A673 (cell line): ENCODE data around the gene ZNF784.

Source experiments
- EZH2 ChIP-seq: fragments of 200-600 bp; sonication (generic); IDR thresholded peaks from 2 replicates; pipeline ENCODE4 v1.6.1; 2017; ENCODE audit warnings: borderline replicate concordance, low read depth, mild to moderate bottlenecking, mixed read lengths, antibody characterized with exemption, low read length; ENCODE audit not compliant: poor library complexity, severe bottlenecking
- TF ChIP-seq, protein P1 (sequence below): fragments of 300-800, 200-600 bp; sonication (generic); conservative IDR thresholded peaks from 2 replicates; pipeline ENCODE4 v1.5.1; 2017; ENCODE audit warnings: low read depth, mild to moderate bottlenecking, antibody characterized with exemption, low read length, moderate library complexity, mixed read lengths

- TF ChIP-seq, protein P1, sequence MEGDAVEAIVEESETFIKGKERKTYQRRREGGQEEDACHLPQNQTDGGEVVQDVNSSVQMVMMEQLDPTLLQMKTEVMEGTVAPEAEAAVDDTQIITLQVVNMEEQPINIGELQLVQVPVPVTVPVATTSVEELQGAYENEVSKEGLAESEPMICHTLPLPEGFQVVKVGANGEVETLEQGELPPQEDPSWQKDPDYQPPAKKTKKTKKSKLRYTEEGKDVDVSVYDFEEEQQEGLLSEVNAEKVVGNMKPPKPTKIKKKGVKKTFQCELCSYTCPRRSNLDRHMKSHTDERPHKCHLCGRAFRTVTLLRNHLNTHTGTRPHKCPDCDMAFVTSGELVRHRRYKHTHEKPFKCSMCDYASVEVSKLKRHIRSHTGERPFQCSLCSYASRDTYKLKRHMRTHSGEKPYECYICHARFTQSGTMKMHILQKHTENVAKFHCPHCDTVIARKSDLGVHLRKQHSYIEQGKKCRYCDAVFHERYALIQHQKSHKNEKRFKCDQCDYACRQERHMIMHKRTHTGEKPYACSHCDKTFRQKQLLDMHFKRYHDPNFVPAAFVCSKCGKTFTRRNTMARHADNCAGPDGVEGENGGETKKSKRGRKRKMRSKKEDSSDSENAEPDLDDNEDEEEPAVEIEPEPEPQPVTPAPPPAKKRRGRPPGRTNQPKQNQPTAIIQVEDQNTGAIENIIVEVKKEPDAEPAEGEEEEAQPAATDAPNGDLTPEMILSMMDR, result no peak
- no peak for TF ChIP-seq EZH2
Observed at GRCh38 chr19:55598719-55599467, 25.5 kb downstream of the ZNF784 start.
